LHCN-M2 (cell line): ENCODE data around the gene VPREB3. TPM values are rescaled to one million over a fixed set of nuclear protein-coding genes. Genes with fewer than 3 reads are reported as not detected.

Source experiments
- DNase-seq: peaks from one replicate; pipeline ENCODE4 v3.0.0-alpha.2; 2012; ENCODE audit warnings: low read depth
- total RNA-seq: library from RNA; depleted of rRNA; stranded (reverse); fragments of >200 nt; gene quantifications from 2 replicates; pipeline ENCODE4 v1.2.3, GENCODE V29; 2014

VPREB3 gene
- total RNA-seq, 1 experiment from 2014 or later = not detected

DNA sequence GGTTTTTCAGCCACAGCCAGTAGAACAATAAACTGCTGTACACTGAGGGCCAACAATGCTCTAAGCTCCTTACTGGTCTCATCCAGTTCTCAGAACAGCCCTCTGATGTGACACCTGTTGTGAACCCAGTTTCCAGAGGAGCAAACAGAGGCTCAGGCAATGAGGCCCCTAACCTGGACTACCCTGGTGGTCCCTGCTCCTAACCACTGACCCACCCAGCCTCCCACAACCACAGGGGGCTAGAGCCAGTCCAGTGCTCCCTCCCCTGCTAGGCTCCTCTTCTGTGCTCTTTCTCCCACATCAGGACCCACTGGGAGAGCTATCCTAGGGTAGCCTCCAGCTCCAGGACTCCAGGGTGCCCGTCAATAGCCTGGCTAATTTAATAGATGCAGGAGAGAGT, 28.5 kb upstream of the VPREB3 start:
- DNase-seq = no peak

DNA sequence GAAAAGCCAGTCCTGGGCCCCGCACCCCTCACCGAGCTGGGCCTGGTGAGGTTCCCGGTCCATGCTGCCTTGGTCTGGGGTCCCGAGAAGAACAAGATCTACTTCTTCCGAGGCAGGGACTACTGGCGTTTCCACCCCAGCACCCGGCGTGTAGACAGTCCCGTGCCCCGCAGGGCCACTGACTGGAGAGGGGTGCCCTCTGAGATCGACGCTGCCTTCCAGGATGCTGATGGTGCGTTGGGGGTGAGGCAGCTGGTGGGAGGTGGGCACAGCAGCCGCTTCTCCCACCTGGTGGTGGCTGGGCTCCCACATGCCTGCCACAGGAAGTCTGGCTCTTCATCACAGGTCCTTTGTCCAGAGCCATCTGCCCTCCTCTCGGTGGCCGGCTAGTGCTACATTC, 28.0 kb upstream of the VPREB3 start:
- DNase-seq = no peak

DNA sequence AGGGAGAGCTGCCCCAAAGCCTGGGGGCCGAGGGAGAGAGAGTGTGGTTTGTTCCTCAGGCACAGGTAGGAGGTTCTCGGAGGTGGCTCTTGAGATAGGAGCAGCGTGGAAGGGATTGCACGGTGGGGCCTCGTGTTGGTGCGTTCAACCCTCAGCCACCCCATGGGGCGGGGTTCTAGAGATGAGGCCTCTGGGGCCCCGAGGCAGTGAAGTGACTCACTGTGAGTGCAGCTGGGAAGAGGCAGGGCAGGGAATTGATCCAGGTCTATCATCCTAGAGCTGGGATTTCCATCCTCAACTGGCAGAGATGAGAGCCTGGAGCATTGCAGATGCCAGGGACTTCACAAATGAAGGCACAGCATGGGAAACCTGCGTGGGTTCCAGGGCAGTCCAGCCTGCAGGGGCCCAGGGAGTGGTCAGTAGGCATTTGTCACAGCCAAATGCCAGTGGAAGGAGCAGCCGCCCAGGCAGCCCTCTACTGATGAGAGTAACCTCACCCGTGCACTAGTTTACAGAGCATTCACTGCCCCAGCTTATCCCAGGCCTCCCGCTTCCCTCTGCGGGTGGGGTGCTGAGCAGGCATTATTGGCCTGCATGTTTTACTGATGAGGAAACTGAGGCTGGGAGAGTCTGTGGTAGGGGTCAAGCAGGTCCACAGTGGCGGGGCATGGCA, 27.4 kb upstream of the VPREB3 start:
- DNase-seq = peak; percentile 70

DNA sequence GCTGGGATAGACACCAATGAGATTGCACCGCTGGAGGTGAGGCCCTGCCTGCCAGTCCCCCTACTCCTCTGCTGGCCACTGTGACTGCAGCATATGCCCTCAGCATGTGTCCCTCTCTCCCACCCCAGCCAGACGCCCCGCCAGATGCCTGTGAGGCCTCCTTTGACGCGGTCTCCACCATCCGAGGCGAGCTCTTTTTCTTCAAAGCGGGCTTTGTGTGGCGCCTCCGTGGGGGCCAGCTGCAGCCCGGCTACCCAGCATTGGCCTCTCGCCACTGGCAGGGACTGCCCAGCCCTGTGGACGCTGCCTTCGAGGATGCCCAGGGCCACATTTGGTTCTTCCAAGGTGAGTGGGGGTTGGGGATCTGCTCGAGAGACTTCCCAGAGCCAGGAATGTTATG, 26.8 kb upstream of the VPREB3 start:
- DNase-seq = no peak

DNA sequence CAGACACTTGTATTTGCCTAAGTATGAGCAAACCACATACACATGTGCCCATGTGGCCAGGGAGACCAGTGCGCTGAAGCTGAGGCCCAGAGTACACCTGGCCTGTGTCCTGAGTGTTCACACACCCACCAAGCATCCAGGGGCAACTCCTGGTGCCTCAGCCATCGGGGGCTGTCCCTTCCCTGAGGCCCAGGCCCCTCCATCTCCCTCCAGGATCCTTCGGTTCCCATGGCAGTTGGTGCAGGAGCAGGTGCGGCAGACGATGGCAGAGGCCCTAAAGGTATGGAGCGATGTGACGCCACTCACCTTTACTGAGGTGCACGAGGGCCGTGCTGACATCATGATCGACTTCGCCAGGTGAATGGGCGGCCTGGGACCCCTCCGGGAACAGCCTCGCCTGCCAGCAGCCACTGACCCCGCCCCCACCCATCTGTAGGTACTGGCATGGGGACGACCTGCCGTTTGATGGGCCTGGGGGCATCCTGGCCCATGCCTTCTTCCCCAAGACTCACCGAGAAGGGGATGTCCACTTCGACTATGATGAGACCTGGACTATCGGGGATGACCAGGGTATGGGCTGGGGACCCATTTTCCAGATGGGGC, 26.0 kb upstream of the VPREB3 start:
- no peak for DNase-seq

DNA sequence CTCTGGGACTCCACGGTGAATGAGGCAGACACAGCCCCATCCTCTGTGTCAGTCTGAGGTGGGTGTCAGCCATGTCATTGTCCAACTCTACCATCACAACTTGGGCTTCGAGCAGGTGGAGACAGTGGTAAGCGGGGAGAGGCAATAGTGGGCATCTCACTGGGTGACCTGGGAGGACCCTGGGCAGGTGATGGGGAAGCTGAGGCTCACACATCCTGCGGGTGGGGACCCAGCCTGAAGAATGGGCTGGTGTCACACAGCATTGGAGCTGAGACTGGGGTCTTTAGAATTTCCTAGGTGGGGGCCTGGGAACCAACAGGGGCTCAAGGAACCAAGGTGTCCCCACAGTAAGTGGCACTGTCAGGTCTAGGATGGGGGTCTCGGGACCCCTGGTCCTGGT, 25.5 kb upstream of the VPREB3 start:
- no peak for DNase-seq

DNA sequence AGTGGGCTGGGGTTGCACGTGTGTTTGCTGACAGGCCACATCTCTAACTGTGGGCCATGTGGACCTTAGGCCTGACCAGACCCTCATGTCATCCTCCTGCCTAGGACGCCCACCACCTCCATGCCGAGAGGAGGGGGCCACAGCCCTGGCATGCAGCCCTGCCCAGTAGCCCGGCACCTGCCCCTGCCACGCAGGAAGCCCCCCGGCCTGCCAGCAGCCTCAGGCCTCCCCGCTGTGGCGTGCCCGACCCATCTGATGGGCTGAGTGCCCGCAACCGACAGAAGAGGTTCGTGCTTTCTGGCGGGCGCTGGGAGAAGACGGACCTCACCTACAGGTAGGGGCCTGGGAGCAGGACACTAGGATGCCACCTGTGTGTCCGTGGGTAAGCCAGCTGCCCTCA, 24.9 kb upstream of the VPREB3 start:
- no peak for DNase-seq

DNA sequence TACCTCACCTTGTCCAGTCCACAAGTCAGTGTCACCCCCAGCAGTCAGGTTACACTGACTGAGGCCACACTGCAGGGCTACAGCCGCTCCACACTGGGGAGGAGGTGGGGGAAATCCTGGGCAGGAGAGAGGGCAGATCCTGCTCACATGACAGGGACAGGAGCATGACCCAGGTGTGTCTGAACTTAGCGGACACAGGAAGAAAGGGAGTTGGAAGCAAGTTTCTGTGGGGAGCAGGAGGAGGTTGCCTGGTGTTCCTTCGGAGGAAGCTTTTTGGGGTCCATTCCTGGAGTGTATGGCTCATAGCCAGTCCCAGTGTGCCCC, 24.3 kb upstream of the VPREB3 start:
- no peak for DNase-seq

DNA sequence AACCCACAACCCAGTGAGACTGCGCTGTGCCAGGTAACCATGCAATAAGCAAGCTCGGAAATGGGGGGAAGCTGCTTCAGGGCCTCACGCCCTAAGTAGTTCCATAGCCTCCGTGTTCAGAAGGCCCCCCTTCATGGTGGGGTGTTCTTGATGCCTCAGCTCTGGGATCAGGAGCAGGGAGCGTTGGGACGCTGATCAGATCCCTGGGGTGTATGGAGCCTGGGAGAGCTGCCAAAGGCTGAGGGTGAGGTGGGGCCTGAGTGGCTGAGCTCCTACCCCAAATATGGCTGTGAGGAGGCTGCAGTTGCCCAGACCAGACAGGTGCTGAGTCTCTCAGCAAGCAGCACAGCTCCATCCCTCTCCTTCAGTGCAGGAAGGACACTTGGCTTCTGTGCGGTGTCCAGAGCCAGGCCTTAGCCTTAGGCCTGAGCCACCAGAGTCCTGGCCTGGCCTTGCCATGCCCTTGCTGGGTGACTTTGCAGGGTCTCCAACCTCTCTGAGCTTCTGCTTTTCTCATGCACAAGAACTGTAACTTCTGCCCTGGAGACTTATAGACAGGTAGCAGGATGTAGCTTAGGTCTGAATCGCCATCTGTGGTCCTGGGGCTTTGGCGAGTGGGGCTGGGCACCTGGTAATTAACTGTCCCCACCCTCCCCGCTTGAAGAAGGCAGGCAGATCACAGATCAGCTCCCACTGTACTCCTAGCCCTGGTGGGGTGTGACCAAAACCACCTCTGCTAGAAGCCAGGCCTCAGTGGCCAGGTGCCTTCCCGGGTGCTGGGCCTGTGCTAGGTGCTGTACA, 23.8 kb upstream of the VPREB3 start:
- DNase-seq = peak; percentile 29

DNA sequence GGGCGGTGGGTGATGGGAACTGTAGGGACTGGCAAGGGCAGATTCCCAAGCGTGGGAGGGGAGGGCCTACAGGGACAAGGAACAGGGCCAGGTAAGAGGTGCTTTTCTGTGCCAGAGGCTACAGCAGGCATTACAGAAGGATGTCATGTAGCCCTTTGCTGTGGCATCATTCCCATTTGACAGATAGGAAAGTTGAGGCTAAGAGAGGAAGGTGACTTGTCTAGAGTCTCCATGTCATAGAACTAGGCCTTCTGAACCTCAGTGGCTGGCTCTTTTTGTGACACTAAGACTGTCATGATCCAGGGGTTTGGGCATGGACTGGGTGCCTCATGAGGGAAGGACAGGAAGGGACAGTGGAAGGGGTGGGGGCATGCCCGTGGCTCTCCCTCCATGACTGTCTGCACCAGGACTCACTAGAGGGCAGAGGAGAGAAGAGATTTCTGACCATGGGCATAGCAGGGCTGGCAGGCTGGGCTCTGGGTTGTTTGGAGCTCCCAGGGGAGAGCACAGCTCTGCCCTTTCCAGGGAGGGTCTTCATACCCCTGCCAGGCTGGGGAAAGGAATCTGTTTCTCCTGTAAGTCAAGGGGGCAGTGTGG, 21.7 kb upstream of the VPREB3 start:
- DNase-seq = no peak

DNA sequence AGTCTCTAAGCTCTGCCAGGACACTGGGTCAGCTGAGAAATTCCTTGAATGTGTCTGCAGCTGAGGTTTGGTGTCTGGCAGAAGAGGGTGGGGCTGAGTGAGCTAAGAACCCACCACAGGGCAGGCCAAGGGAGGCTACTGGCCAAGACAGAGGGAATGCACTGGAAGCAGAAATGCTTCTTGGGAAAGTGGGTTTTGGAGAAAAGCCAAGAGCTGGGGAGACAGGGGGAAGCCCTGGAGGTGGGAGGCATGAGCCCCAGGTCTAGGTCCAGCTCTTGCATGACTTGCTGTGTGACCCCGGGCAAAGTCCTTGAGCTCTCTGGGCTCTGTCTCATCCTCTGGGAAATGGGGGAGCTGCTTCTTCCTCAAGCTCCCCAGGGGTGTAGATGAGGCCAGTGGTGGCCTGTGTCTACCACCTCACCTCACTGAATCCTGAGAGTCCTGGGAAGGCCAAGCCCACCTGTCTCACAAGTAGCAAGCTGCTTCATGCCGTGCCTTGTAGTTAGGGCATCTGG, 20.8 kb upstream of the VPREB3 start:
- DNase-seq = peak; percentile 50

DNA sequence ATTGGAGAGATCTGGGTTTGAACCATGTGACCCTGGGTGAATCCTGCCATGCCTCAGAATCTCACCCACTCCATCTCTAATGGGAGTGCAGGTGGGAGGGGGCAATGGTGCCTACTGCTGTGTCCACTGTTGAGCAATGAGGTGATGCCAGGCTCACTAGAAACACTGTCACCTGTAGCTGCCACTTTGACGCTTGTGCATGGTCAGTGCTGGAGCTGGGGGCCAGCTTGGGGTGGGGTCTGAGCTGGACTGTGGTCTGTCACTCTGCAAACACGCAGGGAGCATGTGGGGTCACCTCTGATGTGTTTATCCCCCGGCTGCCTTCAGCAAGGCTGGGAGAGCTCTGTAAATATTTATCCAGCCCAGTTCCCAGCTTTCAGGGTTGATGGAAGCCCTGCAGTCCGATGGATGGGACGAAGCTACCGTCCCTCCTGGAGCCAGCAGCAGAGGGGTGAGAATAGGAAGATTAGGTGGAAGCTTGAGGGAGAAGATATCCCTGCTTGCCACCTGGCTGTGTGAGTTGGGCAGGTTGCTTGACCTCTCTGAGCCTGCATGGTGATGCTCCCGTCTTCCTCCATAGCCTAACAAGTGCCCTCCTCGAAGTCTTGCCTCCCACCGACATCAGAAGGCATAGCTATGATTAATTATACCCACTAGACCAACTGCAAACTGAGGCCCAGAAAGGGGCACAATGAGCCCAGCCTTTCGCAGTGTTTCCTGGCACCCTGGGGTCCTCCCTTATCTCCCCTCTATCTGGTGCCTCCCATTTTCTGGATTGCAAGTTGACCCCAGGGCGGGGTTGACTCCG, 20.1 kb upstream of the VPREB3 start:
- no peak for DNase-seq

DNA sequence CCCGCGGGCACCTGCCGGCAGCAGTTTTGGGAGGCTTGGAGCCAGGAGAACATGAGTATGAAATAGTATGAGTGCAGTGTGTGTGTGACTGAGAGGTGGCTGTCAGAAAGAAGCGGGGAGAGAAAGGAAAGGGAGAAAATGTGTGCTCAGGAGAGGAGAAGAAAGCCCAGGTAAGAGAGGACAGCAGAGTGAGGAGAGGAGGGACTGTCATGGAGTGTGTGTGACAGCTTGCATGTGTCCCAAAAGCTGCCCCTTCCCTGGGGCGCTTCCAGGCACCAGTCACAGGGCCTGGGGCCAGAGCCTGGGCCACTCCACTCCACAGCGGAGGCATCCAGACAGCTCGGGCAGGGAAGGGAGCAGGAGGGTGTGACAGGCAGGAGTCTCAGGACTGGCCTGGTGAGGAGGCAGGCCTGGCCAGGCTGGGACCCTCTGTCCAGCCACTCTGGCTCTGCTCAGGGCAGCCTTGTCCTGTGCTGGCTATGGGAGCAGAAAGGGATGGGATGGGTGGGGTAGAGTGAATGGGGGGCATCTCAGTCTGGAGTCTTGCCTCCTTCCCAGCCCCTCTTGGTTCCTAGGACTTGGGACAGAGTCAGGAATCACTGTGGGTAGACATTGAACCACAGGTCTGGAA, 19.4 kb upstream of the VPREB3 start:
- DNase-seq = no peak

DNA sequence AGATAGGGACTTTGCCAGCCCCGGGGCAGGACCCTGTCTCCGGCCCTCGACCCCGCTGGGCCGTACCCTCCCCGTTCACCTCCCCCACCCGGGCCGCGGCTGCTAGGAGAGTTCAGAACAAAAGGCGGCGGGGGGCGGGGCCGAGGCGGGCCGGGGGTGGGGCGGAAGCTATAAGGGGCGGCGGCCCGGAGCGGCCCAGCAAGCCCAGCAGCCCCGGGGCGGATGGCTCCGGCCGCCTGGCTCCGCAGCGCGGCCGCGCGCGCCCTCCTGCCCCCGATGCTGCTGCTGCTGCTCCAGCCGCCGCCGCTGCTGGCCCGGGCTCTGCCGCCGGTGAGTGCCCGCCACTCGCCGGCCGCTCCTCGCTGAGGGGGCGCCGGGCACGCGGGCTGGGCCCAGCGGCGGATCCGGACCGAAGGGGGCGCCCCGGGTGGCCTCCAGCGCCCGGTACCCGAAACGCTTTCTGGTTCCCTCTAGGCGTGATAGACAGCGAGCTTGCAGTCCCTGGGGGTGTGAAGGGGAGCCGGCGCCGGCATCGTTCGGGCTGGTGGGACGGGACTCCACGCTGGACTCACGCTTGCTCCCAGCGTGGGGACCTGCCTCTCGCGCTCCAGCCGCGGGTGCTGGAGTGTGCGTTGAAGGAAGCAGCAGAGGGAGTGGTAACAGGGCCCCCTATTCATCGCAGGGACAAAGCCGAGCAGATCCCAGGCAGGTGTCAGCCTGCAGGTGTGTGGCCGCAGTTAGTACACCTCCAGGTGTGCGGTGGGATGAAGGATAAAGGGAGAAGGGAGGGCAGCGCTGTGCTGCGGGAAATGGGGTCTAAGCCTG, 18.6 kb upstream of the VPREB3 start, which contains the start of gene MMP11:
MMP11 (plus strand) TSS at position 201 of the 825 bp plus-strand sequence; CDS start at position 223, 22 bp downstream.
- peak; percentile 39 for DNase-seq

DNA sequence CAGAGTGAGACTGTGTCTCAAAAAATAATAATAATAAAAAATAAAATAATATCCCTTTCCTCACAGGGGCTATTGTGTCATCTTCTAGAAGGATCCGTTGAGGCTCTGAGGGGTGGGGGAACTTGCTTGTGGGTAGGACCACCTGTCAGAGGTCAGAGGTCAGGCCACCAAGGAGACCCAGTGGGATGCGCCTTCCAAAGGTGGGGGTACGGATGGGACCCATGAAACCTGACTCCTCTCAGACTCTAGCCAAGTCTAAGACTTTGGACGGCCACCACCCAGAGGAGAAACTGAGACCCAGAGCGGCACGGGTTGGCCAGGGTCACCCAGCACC, 18.1 kb upstream of the VPREB3 start:
- DNase-seq = no peak

DNA sequence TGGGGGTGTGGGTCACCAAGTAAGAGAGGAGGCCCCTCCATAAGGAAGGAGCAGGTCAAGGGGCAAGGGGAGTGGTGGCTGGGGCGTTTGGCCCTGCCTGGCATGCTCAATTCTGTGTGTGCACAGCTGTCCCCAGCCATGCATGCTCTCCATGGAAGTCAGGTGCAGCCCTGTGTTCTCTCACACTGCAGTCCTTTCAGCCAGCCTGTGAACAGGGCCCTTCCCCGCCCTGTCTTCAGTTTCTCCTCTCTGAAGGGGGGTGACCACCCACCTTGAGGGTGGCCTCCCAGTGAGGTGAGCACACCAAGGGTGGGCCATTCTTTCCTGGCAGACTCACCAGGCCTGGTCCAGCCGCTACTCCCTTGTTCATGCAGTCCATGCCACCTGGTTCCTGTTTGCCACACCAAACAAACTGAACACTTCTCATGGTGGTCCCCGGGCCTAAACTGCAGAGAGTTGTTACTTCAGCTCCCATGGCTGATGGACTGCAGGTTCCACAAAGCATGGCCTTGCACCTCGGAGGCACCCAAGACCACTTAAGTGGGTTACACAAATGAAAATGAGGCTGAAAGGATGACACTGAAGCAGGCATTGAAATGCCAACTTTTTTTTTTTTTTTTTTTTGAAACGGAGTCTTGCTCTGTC, 15.2 kb upstream of the VPREB3 start:
- no peak for DNase-seq

DNA sequence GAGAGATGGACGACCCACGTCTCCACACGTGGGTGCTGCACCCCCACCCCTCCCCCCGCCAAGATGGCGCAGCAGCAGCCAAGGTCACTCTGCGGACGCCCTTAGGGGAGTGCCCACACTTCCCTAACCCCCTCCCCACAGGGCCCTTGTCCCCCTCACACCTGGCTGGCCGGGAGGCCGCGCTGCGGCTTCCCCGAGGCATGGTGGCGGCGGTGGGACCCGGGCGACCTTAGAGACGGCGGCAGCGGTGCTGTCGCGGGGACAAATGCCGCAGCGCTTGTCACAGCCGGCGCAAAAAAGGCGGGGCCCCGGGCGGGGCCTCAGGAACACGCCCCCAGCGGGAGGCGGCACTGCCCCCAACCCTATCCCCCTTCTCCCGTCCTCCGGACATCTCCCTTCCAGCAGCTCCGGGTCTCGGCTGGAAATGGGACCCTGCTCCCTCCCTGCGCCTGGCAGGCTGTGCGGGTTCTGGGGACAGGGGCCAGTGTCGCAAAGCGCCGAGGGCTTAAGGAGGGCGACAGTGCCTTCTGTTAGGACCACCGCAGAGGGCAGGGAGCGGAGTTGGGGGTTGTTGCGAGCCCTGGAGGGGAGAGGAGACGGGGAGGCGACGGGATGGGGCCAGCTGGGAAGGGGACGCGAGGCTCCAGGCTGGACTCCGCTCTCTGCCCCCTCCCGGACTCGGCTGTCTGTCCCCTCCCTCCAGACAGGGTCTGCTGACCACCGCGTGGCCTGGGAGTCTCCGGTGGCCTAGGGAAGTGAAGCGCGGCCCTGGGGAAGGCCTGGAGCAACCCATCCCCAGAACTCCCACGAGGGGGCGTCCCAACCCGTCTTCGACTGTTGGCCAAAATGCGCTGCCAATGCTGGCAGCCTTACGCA, 13.7 kb upstream of the VPREB3 start, which contains the start of gene CHCHD10:
CHCHD10 (minus strand) TSS at position 300 of the 876 bp plus-strand sequence; CDS start at position 202, 98 bp downstream.
- DNase-seq = peak; percentile 55

DNA sequence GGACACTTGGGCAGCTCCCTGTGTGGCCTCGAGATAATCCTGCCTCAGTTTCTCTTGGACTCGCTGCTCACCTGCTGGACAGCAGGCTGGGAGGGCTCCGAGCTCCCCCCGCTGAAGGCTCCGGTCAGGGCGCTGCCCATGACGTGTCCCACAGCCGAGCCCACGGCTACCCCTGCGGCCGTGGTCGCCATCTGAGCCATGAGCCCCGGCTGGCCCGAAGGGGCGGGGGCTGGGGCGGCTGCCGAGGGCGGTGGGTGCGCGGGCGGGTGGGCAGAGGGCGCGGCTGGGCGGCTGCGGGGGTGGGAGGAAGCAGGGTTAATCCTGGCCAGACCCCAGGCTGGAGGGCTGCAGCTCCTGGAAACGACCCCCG, 13.1 kb upstream of the VPREB3 start:
- DNase-seq = no peak
